Measurements from ENCODE around the gene UBE2Z.
"Not testable (repeated sequence)": the region's sequence is repeated elsewhere in the genome, so short reads cannot be mapped to it uniquely, and the experiment has no call there.

The UBE2Z gene

DNA sequence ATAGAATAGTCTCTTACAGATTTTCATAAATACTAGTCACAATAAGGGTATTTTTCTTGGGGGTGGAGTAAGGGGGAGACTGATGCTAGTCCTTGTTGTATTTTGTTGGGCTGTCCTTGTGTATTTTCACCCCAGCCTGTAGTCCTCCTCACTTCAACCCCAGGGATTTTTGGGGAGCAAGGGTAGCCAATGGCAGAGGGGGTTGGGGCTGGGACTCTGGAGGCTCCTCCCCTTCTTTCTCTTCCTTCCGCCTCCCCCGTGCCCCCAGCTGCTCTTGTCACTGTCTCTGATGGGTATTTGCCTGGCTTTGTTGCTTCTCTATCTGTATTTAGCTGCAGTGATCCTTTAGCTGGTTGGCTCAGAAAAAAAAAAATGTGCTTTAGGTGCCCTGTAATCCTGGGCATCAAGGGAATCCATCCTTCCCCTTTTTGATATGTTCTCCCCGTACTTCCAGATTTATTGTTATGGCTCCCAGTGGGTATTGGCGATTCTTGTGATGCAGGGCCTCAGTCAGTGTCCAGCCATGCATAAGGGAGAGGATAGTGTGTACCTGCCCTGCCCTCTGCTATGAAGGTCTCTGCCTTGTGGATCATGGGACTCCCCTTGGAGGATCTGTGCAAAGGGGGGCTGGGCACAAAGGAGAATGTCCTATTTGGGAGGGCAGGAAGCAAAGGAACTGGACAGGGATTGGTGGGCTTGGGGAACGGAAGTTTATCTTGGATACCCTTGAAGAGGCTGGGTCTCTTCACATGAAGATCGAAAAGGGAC is 20.0 kb downstream of the UBE2Z start:
- Mint-ChIP-seq H3K4me3 (no peak overlapping the region), H3K9me3 (no peaks in the 10 kb centered on the region), H3K27ac (peak overlapping the region; percentile 33), H3K4me1 (peaks cover 9% of the 10 kb centered on the region), H3K36me3 (peaks cover 13% of the 10 kb centered on the region), H3K27me3 (no peaks in the 10 kb centered on the region)

GRCh38 chr17:48928876-48929811 is 20.9 kb downstream of the UBE2Z start:
- H3K27ac Mint-ChIP-seq: peak overlapping the region; percentile 68
- H3K4me1 Mint-ChIP-seq: peaks cover 9% of the 10 kb centered on the region
- no peaks in the 10 kb centered on the region for H3K9me3 Mint-ChIP-seq
- H3K27me3 Mint-ChIP-seq: no peaks in the 10 kb centered on the region
- H3K36me3 Mint-ChIP-seq: peaks cover 13% of the 10 kb centered on the region
- H3K4me3 Mint-ChIP-seq: no peak overlapping the region

DNA sequence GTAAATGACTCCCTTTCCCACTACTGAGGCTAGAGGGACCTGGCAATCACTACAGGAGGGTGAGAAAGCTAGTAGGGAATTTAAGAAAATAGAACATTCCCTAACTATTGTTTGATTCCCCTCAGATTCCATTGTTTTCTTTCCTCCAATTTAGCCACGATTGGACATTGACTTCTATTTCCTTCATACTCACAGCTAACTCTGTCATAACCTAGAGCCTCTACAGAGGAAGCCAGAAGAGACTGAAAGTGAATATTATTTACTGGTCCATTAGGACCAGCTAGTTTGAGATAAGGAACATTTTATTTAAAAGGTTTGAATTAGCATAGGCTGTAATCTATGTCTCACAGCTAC is 21.6 kb downstream of the UBE2Z start:
- Mint-ChIP-seq H3K4me1 (peaks cover 9% of the 10 kb centered on the region), H3K36me3 (peaks cover 13% of the 10 kb centered on the region), H3K27me3 (no peaks in the 10 kb centered on the region), H3K4me3 (no peak overlapping the region), H3K27ac (peak overlapping the region; percentile 65), H3K9me3 (no peaks in the 10 kb centered on the region)

- Mint-ChIP-seq H3K4me3 (no peak overlapping the region), H3K36me3 (peaks cover 13% of the 10 kb centered on the region), H3K4me1 (peaks cover 6% of the 10 kb centered on the region), H3K27ac (peak overlapping the region; percentile 65), H3K9me3 (no peaks in the 10 kb centered on the region), H3K27me3 (no peaks in the 10 kb centered on the region)
These were observed 22.2 kb downstream of the UBE2Z start for GRCh38 chr17:48930435-48930873.

DNA sequence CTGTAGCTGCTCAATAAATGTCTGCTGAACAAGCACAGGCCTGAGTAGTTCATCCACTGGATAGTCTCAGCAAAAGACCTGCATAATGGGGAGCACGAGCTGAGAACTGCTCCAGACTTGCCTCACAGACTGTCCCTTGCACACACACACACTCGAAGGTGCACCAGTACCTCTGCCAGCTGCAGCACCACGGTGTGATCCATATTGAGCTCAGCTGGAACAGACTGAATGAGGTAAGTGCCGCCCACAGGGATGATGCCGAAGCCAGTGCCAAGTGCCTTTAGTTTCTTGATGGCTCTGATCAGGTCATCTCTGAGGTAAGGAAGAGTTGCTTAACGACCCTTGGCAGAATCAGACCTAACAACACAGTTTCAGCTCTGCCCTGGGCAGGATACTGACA is 24.8 kb downstream of the UBE2Z start:
- Mint-ChIP-seq H3K27ac (no peak overlapping the region), H3K27me3 (no peaks in the 10 kb centered on the region), H3K4me3 (no peak overlapping the region), H3K4me1 (peaks cover 3% of the 10 kb centered on the region), H3K9me3 (no peaks in the 10 kb centered on the region), H3K36me3 (peaks cover 11% of the 10 kb centered on the region)

GRCh38 chr17:48944515-48945260 is 36.5 kb downstream of the UBE2Z start, which contains the start of gene SNF8:
Gene SNF8, minus strand, starts transcription at chr17:48944842. Its CDS starts 108 bp downstream, at chr17:48944734.
- Mint-ChIP-seq H3K27me3 (no peaks in the 10 kb centered on the region), H3K9me3 (no peaks in the 10 kb centered on the region), H3K27ac (peak within 1 kb of the TSS; percentile 95), H3K4me1 (peaks cover 17% of the 10 kb centered on the region), H3K4me3 (peak within 1 kb of the TSS; percentile 97), H3K36me3 (peaks cover 4% of the 10 kb centered on the region)

DNA sequence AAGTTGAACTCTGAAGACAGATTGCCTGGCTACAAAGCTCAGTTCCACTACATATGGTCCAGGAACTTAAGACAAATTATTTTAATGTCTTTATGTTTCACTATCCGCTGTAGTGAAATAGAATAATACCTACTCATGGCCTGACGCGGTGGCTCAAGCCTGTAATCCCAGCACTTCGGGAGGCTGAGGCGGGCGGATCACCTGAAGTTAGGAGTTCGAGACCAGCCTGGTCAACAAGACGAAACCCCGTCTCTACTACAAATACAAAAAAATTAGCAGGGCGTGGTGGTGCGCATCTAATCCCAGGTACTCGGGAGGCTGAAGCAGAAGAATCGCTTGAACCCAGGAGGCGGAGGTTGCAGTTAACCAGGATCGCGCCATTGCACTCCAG is 37.0 kb downstream of the UBE2Z start:
- Mint-ChIP-seq H3K27ac (peak overlapping the region; percentile 94), H3K4me1 (peaks cover 17% of the 10 kb centered on the region), H3K4me3 (peak overlapping the region; percentile 97)
- not testable (repeated sequence) for H3K9me3 Mint-ChIP-seq, H3K27me3 Mint-ChIP-seq, H3K36me3 Mint-ChIP-seq

DNA sequence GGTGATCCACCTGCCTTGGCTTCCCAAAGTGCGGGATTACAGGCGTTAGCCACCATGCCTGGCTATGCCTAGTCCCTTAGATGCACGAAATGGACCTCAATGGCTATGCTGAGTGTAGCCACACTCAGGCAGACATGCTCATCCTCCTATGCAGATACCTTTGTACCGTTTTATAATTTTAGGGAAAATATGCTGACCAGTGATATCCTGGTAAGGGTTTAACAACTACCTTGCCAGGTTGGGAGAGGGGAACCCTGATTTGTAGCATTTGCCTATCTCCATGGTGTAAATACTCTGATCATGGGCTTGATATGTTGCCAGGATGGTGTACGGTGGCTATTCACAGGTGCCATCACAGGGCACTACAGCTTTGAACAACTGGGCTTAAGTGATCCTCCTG is 43.4 kb downstream of the UBE2Z start:
- H3K4me3 Mint-ChIP-seq: no peak overlapping the region
- no peaks in the 10 kb centered on the region for H3K4me1 Mint-ChIP-seq
- no peaks in the 10 kb centered on the region for H3K36me3 Mint-ChIP-seq
- H3K9me3 Mint-ChIP-seq: no peaks in the 10 kb centered on the region
- no peak overlapping the region for H3K27ac Mint-ChIP-seq
- peaks cover 5% of the 10 kb centered on the region for H3K27me3 Mint-ChIP-seq

GRCh38 chr17:48952904-48953303 is 44.7 kb downstream of the UBE2Z start:
- Mint-ChIP-seq H3K4me1 (no peaks in the 10 kb centered on the region), H3K27me3 (peaks cover 8% of the 10 kb centered on the region), H3K9me3 (no peaks in the 10 kb centered on the region), H3K27ac (no peak overlapping the region), H3K36me3 (no peaks in the 10 kb centered on the region), H3K4me3 (no peak overlapping the region)

GRCh38 chr17:48954300-48954755 is 46.1 kb downstream of the UBE2Z start:
- Mint-ChIP-seq H3K4me3 (no peak overlapping the region), H3K36me3 (no peaks in the 10 kb centered on the region), H3K4me1 (no peaks in the 10 kb centered on the region), H3K27ac (no peak overlapping the region), H3K9me3 (no peaks in the 10 kb centered on the region), H3K27me3 (peaks cover 12% of the 10 kb centered on the region)

GRCh38 chr17:48960834-48961515 is 52.8 kb downstream of the UBE2Z start:
- Mint-ChIP-seq H3K36me3 (no peaks in the 10 kb centered on the region), H3K9me3 (no peaks in the 10 kb centered on the region), H3K27ac (no peak overlapping the region), H3K4me3 (no peak overlapping the region), H3K4me1 (no peaks in the 10 kb centered on the region), H3K27me3 (peaks cover 24% of the 10 kb centered on the region)

DNA sequence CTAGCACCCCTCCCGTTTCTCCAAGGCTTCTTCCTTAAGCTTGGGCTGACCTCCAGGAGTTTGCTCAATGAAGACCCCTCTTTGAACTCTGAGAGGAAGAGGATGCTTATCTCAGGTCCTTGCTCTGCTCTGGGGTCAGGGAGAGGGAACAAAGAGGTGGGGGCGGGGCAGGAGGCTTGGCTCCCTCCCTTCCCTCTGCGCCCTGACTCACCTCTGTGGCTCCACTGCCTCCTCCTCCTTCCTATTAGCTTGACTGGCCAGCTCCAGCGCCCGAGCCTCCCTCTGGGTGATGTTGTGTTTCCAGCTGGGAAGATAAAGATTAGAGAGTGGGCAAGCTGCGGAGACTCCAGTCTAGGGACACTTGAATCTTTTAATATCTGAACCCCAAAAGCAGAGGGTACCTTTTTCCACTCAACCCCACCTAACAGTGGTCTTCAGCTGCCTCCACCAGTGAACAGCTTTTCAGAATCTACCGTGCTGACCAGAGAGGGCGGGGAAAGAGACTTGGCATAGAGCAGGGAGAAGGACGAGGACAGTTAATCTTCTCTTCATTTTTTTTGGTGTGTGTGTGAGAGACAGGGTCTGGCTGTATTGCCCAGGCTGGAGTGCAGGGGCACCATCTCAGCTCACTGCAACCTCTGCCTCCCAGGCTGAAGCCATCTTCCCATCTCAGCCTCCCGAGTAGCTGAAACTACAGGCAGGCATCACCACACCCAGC is 53.5 kb downstream of the UBE2Z start:
- Mint-ChIP-seq H3K27ac (no peak overlapping the region), H3K9me3 (no peaks in the 10 kb centered on the region), H3K27me3 (peaks cover 22% of the 10 kb centered on the region), H3K4me1 (no peaks in the 10 kb centered on the region), H3K4me3 (no peak overlapping the region), H3K36me3 (no peaks in the 10 kb centered on the region)

DNA sequence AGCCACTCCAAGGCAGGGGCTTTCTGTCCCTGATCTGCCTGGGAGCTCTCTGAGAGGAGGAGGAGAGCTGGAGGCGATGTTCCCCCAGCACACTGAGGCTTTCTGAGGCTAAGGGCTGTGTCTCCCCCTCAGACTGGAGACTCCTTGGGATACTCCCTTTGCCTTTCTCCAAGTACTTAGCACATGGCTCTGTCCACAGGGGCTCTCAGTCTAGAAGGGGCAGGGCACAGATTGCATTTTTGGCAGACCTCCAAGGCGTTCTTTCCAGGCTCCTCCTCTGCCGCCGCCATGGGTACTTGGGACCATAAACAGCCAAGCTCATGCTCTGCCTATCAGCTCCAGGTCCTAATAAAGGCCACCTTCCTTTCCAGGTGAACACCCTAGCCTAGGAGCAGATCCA is 62.0 kb downstream of the UBE2Z start:
- H3K27me3 Mint-ChIP-seq: peaks cover 20% of the 10 kb centered on the region
- no peaks in the 10 kb centered on the region for H3K36me3 Mint-ChIP-seq
- H3K9me3 Mint-ChIP-seq: no peaks in the 10 kb centered on the region
- no peak overlapping the region for H3K27ac Mint-ChIP-seq
- no peak overlapping the region for H3K4me3 Mint-ChIP-seq
- no peaks in the 10 kb centered on the region for H3K4me1 Mint-ChIP-seq

DNA sequence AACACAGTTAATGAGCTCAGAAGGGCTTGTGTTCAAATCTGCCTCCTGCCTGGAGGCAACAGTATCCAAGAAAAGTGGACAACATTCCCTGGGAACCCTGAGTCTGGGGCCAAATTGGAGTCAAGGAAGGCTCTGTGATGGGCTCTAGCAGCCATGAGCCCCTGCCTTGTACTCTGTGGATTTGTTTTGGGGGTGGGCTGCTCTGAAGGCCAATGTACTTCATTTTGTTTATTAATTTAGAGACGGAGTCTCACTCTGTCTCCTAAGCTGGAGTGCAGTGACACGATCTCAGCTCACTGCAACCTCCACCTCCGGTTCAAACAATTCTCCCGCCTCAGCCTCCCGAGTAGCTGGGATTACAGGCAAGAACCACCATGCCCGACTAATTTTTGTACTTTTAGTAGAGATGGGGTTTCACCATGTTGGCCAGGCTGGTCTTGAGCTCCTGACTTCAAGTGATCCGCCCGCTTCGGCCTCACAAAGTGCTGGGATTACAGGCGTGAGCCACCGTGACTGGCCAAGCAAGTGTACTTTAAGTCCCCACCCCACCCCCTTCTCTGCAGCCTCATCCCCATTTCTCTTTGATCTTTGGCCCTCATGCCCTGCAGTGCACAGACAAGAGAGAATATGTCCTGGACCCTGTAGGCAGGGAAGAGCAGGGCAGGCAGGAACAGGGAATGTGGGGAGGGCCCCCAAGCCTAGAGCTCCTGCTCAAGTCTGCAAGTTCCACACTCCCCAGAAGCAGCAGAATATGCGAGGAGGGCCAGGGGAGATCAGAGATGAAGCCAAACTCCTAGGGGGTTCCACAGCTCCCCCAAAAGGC is 62.9 kb downstream of the UBE2Z start:
- Mint-ChIP-seq H3K4me1 (no peaks in the 10 kb centered on the region), H3K4me3 (no peak overlapping the region), H3K27ac (no peak overlapping the region), H3K36me3 (no peaks in the 10 kb centered on the region), H3K9me3 (no peaks in the 10 kb centered on the region), H3K27me3 (peaks cover 19% of the 10 kb centered on the region)

Measured in activated naive CD4-positive, alpha-beta T cell treated with anti-CD3 and anti-CD28 coated beads, Interleukin-2, amount 50 U/mL, for 24 hours (primary cell).